WTC11 (cell line): ENCODE results near the gene KLHL29. TPM values are rescaled to one million over a fixed set of nuclear protein-coding genes. Genes with fewer than 3 reads are reported as not detected.

Experiments
- ATAC-seq: fragments of 200-7000 bp; cut with Tn5 transposase; 2 replicates; pipeline ENCODE4 v1.10.0; 2021; ENCODE audit warnings: mild to moderate bottlenecking, moderate library complexity
- CTCF ChIA-PET: fragments of 300-600 bp; sonication (Branson Sonifier 250); formaldehyde crosslinking; loops from one replicate; lab custom pipeline; 2021; ENCODE audit warnings: antibody characterized with exemption; lab: Charles Lee
- POLR2A ChIA-PET: fragments of 350-600 bp; sonication (Branson Sonifier 250); formaldehyde crosslinking; loops from one replicate; lab custom pipeline; 2021; ENCODE audit warnings: antibody characterized with exemption; lab: Charles Lee
- DNase-seq: peaks from one replicate; pipeline ENCODE4 v3.0.0; 2021; ENCODE audit warnings: low spot score
- H3K27ac Mint-ChIP-seq: 2 replicates; pipeline ENCODE4 v1.8.0; 2021; ENCODE audit warnings: mixed read lengths
- H3K27me3 Mint-ChIP-seq: 2 replicates; pipeline ENCODE4 v1.8.0; 2021; ENCODE audit warnings: low read depth, mild to moderate bottlenecking, moderate library complexity, mixed read lengths
- H3K36me3 Mint-ChIP-seq: 2 replicates; pipeline ENCODE4 v1.8.0; 2021; ENCODE audit warnings: mixed read lengths
- H3K4me1 Mint-ChIP-seq: 2 replicates; pipeline ENCODE4 v1.8.0; 2022; ENCODE audit warnings: mixed read lengths
- H3K4me3 Mint-ChIP-seq: 2 replicates; pipeline ENCODE4 v1.8.0; 2021; ENCODE audit warnings: mild to moderate bottlenecking, moderate library complexity, mixed read lengths
- H3K9me3 Mint-ChIP-seq: 2 replicates; pipeline ENCODE4 v1.8.0; 2021; ENCODE audit warnings: mixed read lengths
- ATF6 ChIP-seq: sonication (generic); formaldehyde crosslinking; IDR thresholded peaks from 2 replicates; pipeline ENCODE4 v1.8.1; 2023; ENCODE audit warnings: mild to moderate bottlenecking, missing genetic modification reagents
- CDX4 ChIP-seq: fragments of 250-450 bp; sonication (Bioruptor Pico); IDR thresholded peaks from 2 replicates; pipeline ENCODE4 v1.9.0; 2021; ENCODE audit warnings: moderate library complexity, mild to moderate bottlenecking, inconsistent platforms, borderline replicate concordance
- CREB1 ChIP-seq: sonication (generic); formaldehyde crosslinking; IDR thresholded peaks from 2 replicates; pipeline ENCODE4 v1.8.0; 2023; ENCODE audit warnings: mild to moderate bottlenecking, missing genetic modification reagents
- CTCF ChIP-seq: fragments of 200-600 bp; IDR thresholded peaks from 2 replicates; pipeline ENCODE4 v1.8.0; 2022; ENCODE audit warnings: antibody characterized with exemption
- E2F1 ChIP-seq: sonication (generic); formaldehyde crosslinking; IDR thresholded peaks from 2 replicates; pipeline ENCODE4 v1.8.0; 2022; ENCODE audit warnings: mild to moderate bottlenecking, missing genetic modification reagents
- GRHL2 ChIP-seq: fragments of 250-450 bp; sonication (Bioruptor Pico); IDR thresholded peaks from 2 replicates; pipeline ENCODE4 v1.8.0; 2022; ENCODE audit warnings: mild to moderate bottlenecking, moderate library complexity; ENCODE audit not compliant: insufficient replicate concordance, severe bottlenecking
- JUN ChIP-seq: sonication (generic); formaldehyde crosslinking; IDR thresholded peaks from 2 replicates; pipeline ENCODE4 v1.8.0; 2023; ENCODE audit warnings: mild to moderate bottlenecking, missing genetic modification reagents
- MXD4 ChIP-seq: fragments of 250-450 bp; sonication (Bioruptor Pico); IDR thresholded peaks from 2 replicates; pipeline ENCODE4 v1.8.0; 2021; ENCODE audit warnings: mild to moderate bottlenecking, moderate library complexity, borderline replicate concordance
- MYBL2 ChIP-seq: sonication (generic); formaldehyde crosslinking; IDR thresholded peaks from 2 replicates; pipeline ENCODE4 v1.8.1; 2023; ENCODE audit warnings: mild to moderate bottlenecking, moderate library complexity, missing genetic modification reagents
- NFATC4 ChIP-seq: fragments of 250-450 bp; sonication (Bioruptor Pico); IDR thresholded peaks from 2 replicates; pipeline ENCODE4 v1.9.0; 2021; ENCODE audit warnings: mild to moderate bottlenecking
- NFYB ChIP-seq: sonication (generic); formaldehyde crosslinking; conservative IDR thresholded peaks from 2 replicates; pipeline ENCODE4 v1.8.0; 2022; ENCODE audit warnings: low read depth, missing genetic modification reagents
- NR2C2 ChIP-seq: sonication (generic); formaldehyde crosslinking; IDR thresholded peaks from 2 replicates; pipeline ENCODE4 v1.8.0; 2022; ENCODE audit warnings: mild to moderate bottlenecking, missing genetic modification reagents
- NR3C1 ChIP-seq: sonication (generic); formaldehyde crosslinking; conservative IDR thresholded peaks from 2 replicates; pipeline ENCODE4 v1.8.1; 2023; ENCODE audit warnings: low read depth, mild to moderate bottlenecking, missing genetic modification reagents
- TEAD4 ChIP-seq: sonication (generic); formaldehyde crosslinking; IDR thresholded peaks from 2 replicates; pipeline ENCODE4 v1.8.0; 2022; ENCODE audit warnings: mild to moderate bottlenecking, missing genetic modification reagents
- USF1 ChIP-seq: sonication (generic); formaldehyde crosslinking; IDR thresholded peaks from 2 replicates; pipeline ENCODE4 v1.8.0; 2022; ENCODE audit warnings: mild to moderate bottlenecking, missing genetic modification reagents
- ZNF121 ChIP-seq: sonication (generic); formaldehyde crosslinking; IDR thresholded peaks from 2 replicates; pipeline ENCODE4 v1.8.0; 2023; ENCODE audit warnings: missing genetic modification reagents
- ZNF396 ChIP-seq: fragments of 250-450 bp; sonication (Bioruptor Pico); IDR thresholded peaks from 2 replicates; pipeline ENCODE4 v1.8.0; 2021; ENCODE audit warnings: mild to moderate bottlenecking, moderate library complexity, borderline replicate concordance
- total RNA-seq: library from RNA; stranded (reverse); gene quantifications from 3 replicates; pipeline ENCODE4 v1.2.3, GENCODE V29; 2021
- TF ChIP-seq, protein P1 (sequence below): fragments of 250-450 bp; sonication (Bioruptor Pico); IDR thresholded peaks from 2 replicates; pipeline ENCODE4 v2.1.2; 2022; ENCODE audit warnings: mild to moderate bottlenecking, moderate library complexity

The KLHL29 gene
- total RNA-seq, 1 experiment from 2014 or later, result 7.1 TPM

DNA sequence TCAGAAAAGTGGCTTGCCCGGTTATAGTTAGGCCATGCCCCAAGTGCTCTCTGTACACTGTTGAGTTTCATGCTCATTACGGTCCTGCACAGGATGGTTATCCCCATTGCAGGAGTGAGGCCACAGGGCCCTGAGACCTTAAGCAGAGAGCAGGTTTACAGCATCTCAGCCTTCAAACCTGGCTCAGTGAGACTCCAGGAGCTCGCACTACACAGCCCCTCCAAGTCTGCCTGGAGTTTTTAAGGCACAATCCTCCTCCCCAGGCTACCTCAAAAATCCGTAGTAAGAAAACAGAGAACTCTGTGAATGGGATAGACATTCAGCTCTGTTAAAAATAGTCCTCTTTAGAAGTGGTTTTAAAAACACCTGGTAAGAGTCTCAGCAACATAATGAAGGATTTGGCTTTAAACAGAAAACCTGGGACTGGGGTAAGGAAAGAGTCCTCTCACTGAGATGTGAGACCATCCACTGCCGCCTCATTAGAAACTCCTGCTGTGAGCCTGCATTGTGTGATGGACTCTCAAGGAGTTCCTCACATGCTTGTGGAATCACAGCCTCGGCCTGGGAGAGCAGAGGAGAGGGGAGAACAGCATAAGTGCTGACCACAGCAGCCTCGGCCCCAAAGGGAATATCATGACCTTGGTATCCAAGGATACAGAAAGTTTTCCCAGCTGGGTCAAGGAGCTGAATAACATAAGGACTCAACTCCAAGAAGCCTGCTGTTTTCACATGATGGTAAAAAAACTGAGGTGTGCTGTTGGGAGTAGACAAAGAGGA is 327.2 kb downstream of the KLHL29 start:
- Mint-ChIP-seq H3K4me3 (no peak overlapping the region), H3K27ac (peak overlapping the region; percentile 77; the same call in 1 of the 2 replicates), H3K9me3 (no peaks in the 10 kb centered on the region), H3K36me3 (peaks cover 3% of the 10 kb centered on the region; the same call in 1 of the 2 replicates), H3K4me1 (peaks cover 19% of the 10 kb centered on the region), H3K27me3 (no peaks in the 10 kb centered on the region)
- POLR2A ChIA-PET, result no interaction called here
- DNase-seq (peak; percentile 54), ATAC-seq (peak; percentile 94)
- TF ChIP-seq MXD4 (CRISPR knock-in tag), result no peak
- TF ChIP-seq CREB1, result no peak
- CTCF ChIA-PET, result no interaction called here

GRCh38 chr2:23712756-23713151 is 327.8 kb downstream of the KLHL29 start:
- CTCF ChIA-PET, result no interaction called here
- DNase-seq (no peak), ATAC-seq (peak; percentile 35)
- Mint-ChIP-seq H3K4me1 (peaks cover 19% of the 10 kb centered on the region), H3K36me3 (no peaks in the 10 kb centered on the region), H3K27ac (no peak overlapping the region), H3K4me3 (no peak overlapping the region), H3K9me3 (no peaks in the 10 kb centered on the region), H3K27me3 (no peaks in the 10 kb centered on the region)
- POLR2A ChIA-PET, result no interaction called here
- TF ChIP-seq ATF6 (no peak), NR2C2 (CRISPR knock-in tag) (no peak), ZNF396 (CRISPR knock-in tag) (no peak), ZNF121 (CRISPR knock-in tag) (no peak), TEAD4 (CRISPR knock-in tag) (no peak), USF1 (no peak), MYBL2 (CRISPR knock-in tag) (no peak), CREB1 (no peak), JUN (no peak), GRHL2 (CRISPR knock-in tag) (no peak), NFYB (CRISPR knock-in tag) (no peak), E2F1 (CRISPR knock-in tag) (no peak), CTCF (no peak), NR3C1 (CRISPR knock-in tag) (no peak), CDX4 (CRISPR knock-in tag) (no peak), NFATC4 (no peak)
- TF ChIP-seq, protein P1, sequence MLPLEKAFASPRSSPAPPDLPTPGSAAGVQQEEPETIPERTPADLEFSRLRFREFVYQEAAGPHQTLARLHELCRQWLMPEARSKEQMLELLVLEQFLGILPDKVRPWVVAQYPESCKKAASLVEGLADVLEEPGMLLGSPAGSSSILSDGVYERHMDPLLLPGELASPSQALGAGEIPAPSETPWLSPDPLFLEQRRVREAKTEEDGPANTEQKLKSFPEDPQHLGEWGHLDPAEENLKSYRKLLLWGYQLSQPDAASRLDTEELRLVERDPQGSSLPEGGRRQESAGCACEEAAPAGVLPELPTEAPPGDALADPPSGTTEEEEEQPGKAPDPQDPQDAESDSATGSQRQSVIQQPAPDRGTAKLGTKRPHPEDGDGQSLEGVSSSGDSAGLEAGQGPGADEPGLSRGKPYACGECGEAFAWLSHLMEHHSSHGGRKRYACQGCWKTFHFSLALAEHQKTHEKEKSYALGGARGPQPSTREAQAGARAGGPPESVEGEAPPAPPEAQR (CRISPR knock-in tag), result no peak
